Gastroesophageal sphincter (tissue), 4 donors: Measurements from ENCODE around the gene CFDP1. TPM values are rescaled to one million over a fixed set of nuclear protein-coding genes. Genes with fewer than 3 reads are reported as not detected.

Source experiments
- ATAC-seq: fragments of 150-250 bp; one replicate; pipeline ENCODE4 v1.9.1; 2016; ENCODE audit warnings: mild to moderate bottlenecking, moderate library complexity
- H3K27ac ChIP-seq, 4 donors: fragments of 200-600 bp; sonication (generic) in 3 of 4; 1 replicate in 3 of 4; 2 replicates in 1 of 4; pipeline ENCODE4 v1.5.1; 2016 to 2019
- H3K27me3 ChIP-seq: fragments of 200-600 bp; sonication (generic); one replicate; pipeline ENCODE4 v1.5.1; 2019
- H3K36me3 ChIP-seq, 2 donors: fragments of 200-600 bp; sonication (generic); one replicate each; pipeline ENCODE4 v1.5.1; 2019; ENCODE audit warnings: control low read depth in 1 of 2
- H3K4me1 ChIP-seq, 3 donors: fragments of 200-600 bp; sonication (generic); 1 replicate in 2 of 3; 2 replicates in 1 of 3; pipeline ENCODE4 v1.5.1; 2016 to 2019; ENCODE audit warnings: control low read depth in 2 of 3
- H3K4me3 ChIP-seq, 2 donors: fragments of 200-600 bp; sonication (generic); one replicate each; pipeline ENCODE4 v1.5.1; 2019; ENCODE audit warnings: mild to moderate bottlenecking in 1 of 2, moderate library complexity in 1 of 2
- H3K9me3 ChIP-seq, 3 donors: fragments of 200-600 bp; sonication (generic); one replicate each; pipeline ENCODE4 v1.5.1; 2017 to 2019; ENCODE audit warnings: control low read depth in 2 of 3
- EP300 ChIP-seq: sonication (generic); formaldehyde crosslinking; IDR thresholded peaks from one replicate; pipeline ENCODE4 v1.6.1; 2017; ENCODE audit warnings: antibody characterized with exemption, mild to moderate bottlenecking
- POLR2A ChIP-seq, 2 donors: fragments of 450-650 bp; IDR thresholded peaks; one replicate each; pipeline ENCODE4 v1.6.1; 2017; ENCODE audit warnings: antibody characterized with exemption in 2 of 2, mild to moderate bottlenecking in 2 of 2, moderate library complexity in 1 of 2
- POLR2AphosphoS5 ChIP-seq: sonication (generic); formaldehyde crosslinking; IDR thresholded peaks from one replicate; pipeline ENCODE4 v1.6.1; 2017; ENCODE audit warnings: antibody characterized with exemption
- WGBS, 2 donors: methylation state at CpG; one replicate each; pipeline ENCODE4 v1.1.5; 2018; ENCODE audit warnings: low coverage in 1 of 2; 5-methylcytosine and 5-hydroxymethylcytosine counted together
- small RNA-seq, 4 donors: library from RNA; depleted of rRNA; stranded (forward); fragments of <200 nt; gene quantifications; one replicate each; pipeline ENCODE3, GENCODE V24; 2016
- total RNA-seq, 4 donors: library from RNA; depleted of rRNA; stranded (reverse); fragments of >200 nt; gene quantifications; one replicate each; pipeline ENCODE4 v1.1.0, GENCODE V29; 2016
- TF ChIP-seq, protein P1 (sequence below), 4 experiments: fragments of 200-600 bp in 2 of 4; fragments of 450-650 bp in 2 of 4; sonication (generic) in 1 of 4; IDR thresholded peaks; one replicate each; pipeline ENCODE4 v1.5.1; 2017 to 2019; ENCODE audit warnings: antibody characterized with exemption in 4 of 4, mild to moderate bottlenecking in 2 of 4, moderate library complexity in 2 of 4

The CFDP1 gene
- total RNA-seq, 4 donors from 2014 or later, result 45.1 to 70.0 (median 50.0) TPM

DNA sequence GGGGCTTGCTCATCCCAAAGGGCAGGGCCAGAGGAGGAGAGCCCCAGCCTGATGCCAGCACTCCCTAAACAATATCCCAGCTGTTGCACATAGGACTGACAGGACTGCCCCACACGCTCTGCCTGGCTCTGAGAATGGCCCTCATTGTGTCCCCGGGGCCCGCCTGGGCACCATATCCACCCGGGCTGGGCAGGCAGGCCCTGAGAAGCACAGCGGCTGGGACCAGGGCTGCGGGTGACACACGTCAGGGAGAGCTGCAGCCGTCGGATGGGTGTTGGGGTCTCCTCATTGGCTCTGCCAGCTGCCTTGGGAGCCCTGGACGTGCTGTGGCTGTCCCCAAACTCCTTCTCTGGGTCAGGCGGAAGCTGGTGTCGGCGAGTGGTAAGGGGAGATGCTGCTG is 186.1 kb downstream of the CFDP1 start:
- H3K4me1 ChIP-seq, result peaks cover 12 to 96% (median 73%) of the 10 kb centered on the region in 3 donors
- TF ChIP-seq POLR2A (IDR thresholded peaks at IDR 0.05), result no peak
- no peak for TF ChIP-seq POLR2AphosphoS5
- TF ChIP-seq EP300, result no peak
- TF ChIP-seq, protein P1, sequence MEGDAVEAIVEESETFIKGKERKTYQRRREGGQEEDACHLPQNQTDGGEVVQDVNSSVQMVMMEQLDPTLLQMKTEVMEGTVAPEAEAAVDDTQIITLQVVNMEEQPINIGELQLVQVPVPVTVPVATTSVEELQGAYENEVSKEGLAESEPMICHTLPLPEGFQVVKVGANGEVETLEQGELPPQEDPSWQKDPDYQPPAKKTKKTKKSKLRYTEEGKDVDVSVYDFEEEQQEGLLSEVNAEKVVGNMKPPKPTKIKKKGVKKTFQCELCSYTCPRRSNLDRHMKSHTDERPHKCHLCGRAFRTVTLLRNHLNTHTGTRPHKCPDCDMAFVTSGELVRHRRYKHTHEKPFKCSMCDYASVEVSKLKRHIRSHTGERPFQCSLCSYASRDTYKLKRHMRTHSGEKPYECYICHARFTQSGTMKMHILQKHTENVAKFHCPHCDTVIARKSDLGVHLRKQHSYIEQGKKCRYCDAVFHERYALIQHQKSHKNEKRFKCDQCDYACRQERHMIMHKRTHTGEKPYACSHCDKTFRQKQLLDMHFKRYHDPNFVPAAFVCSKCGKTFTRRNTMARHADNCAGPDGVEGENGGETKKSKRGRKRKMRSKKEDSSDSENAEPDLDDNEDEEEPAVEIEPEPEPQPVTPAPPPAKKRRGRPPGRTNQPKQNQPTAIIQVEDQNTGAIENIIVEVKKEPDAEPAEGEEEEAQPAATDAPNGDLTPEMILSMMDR (IDR thresholded peaks at IDR 0.05), result no peak
- H3K36me3 ChIP-seq, result peaks cover 0 to 7% of the 10 kb centered on the region in 2 donors
- WGBS, 2 donors, result no CpG with 5 or more reads among the region's 13 CpGs
- H3K9me3 ChIP-seq, result no peaks in the 10 kb centered on the region
- peak overlapping the region; percentile 8 to 97 (median 94) for H3K27ac ChIP-seq
- no peaks in the 10 kb centered on the region for H3K27me3 ChIP-seq
- ATAC-seq, result no peak
- H3K4me3 ChIP-seq, result no peak overlapping the region

DNA sequence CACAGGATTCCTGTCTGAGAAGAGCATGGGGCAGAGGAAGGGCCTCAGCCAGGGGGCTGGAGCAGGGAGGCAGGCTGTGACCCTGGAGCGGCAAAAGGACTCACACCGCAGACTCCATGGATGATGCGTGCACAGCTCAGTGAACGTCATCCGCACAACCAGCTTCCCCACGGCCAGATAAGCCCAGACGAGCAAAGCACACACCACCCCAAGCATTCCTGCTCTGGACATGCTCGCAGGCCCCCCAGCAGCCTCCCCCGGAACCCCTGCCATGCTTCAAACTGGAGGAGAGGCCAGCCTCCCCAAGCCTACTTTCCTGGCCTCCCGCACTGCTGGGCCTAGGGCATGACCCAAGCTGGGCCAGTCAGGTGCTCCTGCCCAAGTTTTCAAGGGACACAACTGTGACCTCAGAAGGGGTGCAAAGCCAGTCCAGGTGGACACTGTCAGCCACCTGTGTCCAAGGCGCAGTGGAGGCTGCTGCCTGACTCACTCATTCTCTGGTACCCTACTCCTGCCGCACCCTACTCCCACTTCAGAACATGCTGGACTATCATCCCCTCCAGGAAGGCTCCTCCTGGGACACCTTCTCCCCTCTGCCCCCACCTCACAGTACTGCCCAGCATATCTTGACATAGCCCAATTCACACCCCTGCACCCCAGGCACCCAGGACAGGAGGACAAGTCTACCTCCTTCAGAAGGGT is 186.6 kb downstream of the CFDP1 start:
- 60% methylated on average over 1 of the region's 12 CpGs; no CpG with 5 or more reads in 1 of the 2 donors for WGBS, 2 donors
- Histone ChIP-seq H3K4me1 (peaks cover 12 to 90% (median 67%) of the 10 kb centered on the region in 3 donors), H3K9me3 (no peaks in the 10 kb centered on the region), H3K27ac (peak overlapping the region; percentile 92 to 97 (median 94)), H3K4me3 (no peak overlapping the region), H3K36me3 (peaks cover 0 to 13% of the 10 kb centered on the region in 2 donors), H3K27me3 (no peaks in the 10 kb centered on the region)
- no peak for TF ChIP-seq POLR2AphosphoS5
- TF ChIP-seq POLR2A (IDR thresholded peaks at IDR 0.05), result no peak
- TF ChIP-seq EP300, result no peak
- TF ChIP-seq, protein P1 (IDR thresholded peaks at IDR 0.05), result no peak
- no peak for ATAC-seq

DNA sequence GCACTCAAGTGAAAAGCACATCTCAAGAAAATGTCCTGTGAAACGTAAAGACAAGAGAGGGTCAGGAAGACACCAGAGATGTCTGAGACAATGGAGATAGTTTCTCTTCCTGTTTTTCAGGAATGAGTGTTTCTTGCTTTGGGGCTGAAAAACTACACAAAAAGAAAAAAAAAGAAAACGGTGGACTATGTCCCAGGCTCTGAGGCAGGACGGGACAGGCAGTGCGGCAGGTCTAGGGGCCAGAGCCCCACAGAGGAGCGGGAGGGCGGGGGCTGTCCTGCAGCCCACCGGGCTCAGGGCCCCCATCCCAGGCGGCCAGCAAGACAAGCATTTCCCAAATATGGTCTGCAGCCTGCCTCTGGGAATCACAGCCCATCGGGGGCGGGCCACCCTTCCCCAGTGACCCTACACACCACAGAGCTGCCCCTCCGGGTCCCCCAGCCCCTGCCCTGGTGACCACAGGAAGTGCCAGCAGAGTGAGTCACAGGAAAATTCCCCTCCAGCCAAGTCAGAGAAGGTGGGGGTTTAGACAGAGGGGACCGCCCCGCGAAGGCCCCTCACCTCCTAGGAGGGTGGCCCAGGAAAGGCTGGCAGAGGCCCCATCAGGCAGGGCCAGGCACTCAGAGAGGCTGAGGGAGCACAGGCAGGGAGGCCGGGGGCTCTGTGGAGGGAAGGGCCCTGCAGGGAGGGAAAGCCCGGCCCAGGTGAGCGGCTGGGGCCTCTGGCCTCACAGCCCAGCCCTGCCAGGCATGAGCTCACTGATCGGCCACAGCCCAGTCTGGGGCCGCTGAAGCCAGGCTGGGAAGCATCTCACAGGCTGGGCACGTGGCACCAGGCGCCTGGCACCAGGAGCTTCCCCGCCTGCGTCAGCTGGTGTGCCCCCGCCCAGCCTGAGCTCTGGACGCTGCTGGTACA is 188.2 kb downstream of the CFDP1 start:
- no peaks in the 10 kb centered on the region for H3K9me3 ChIP-seq
- peak overlapping the region; percentile 92 to 97 (median 94) for H3K27ac ChIP-seq
- H3K4me3 ChIP-seq, result peak overlapping the region in 1 of 2 donors; percentile 8
- no peaks in the 10 kb centered on the region for H3K27me3 ChIP-seq
- 17 to 25% methylated on average over 2 to 7 of the region's 25 CpGs for WGBS, 2 donors
- H3K36me3 ChIP-seq, result peaks cover 0 to 24% of the 10 kb centered on the region in 2 donors
- peaks cover 12 to 90% (median 66%) of the 10 kb centered on the region in 3 donors for H3K4me1 ChIP-seq
- peak; percentile 69 for TF ChIP-seq POLR2AphosphoS5
- TF ChIP-seq, protein P1 (IDR thresholded peaks at IDR 0.05), result no peak
- peak; percentile 91 for ATAC-seq

- TF ChIP-seq POLR2AphosphoS5 (no peak), EP300 (no peak), POLR2A (IDR thresholded peaks at IDR 0.05) (no peak)
- TF ChIP-seq, protein P1 (IDR thresholded peaks at IDR 0.05), result no peak
- Histone ChIP-seq H3K9me3 (no peaks in the 10 kb centered on the region), H3K27ac (peak overlapping the region; percentile 92 to 97 (median 94)), H3K27me3 (no peaks in the 10 kb centered on the region), H3K36me3 (peaks cover 0 to 24% of the 10 kb centered on the region in 2 donors), H3K4me3 (no peak overlapping the region), H3K4me1 (peaks cover 12 to 90% (median 66%) of the 10 kb centered on the region in 3 donors)
- 56 to 80% methylated on average over 2 to 3 of the region's 7 CpGs for WGBS, 2 donors
- ATAC-seq, result no peak
Measured at GRCh38 chr16:75244225-75244809, 189.0 kb downstream of the CFDP1 start.

Small RNA genes within 50 kb of the gene (small RNA-seq; reads per million reads assigned to genes)
- gene RF00598 (0 reads per million in 4 donors), gene RNU6-758P (0 reads per million in 4 donors)

Other genes starting within 250 kb of the CFDP1 start
- gene CTRB2, start 226.3 kb downstream of the CFDP1 start, total RNA-seq, result not detected
- not detected for gene CTRB1, start 214.5 kb downstream of the CFDP1 start, total RNA-seq
- gene BCAR1, start 181.9 kb downstream of the CFDP1 start, total RNA-seq, result 10 to 100 TPM; 34.6 to 63.7 (median 37.0) TPM
- 10 to 100 TPM in 3 of 4 donors, 1 to 10 TPM in 1; 9.8 to 21.8 (median 13.8) TPM for gene TMEM170A, start 31.2 kb upstream of the CFDP1 start, total RNA-seq
- gene CHST6, start 61.9 kb upstream of the CFDP1 start, total RNA-seq, result 1 to 10 TPM in 2 of 4 donors, under 1 TPM in 2; 0.62 to 3.2 (median 1.6) TPM
- gene CHST5, start 102.6 kb upstream of the CFDP1 start, total RNA-seq, result not detected
- gene TMEM231, start 122.7 kb upstream of the CFDP1 start, total RNA-seq, result 10 to 100 TPM in 1 of 4 donors, 1 to 10 TPM in 3; 7.2 to 12.0 (median 9.3) TPM
- gene GABARAPL2, start 132.9 kb upstream of the CFDP1 start, total RNA-seq, result 100 to 1,000 TPM in 1 of 4 donors, 10 to 100 TPM in 3; 87.4 to 118 (median 92.0) TPM
- gene ADAT1, start 189.8 kb upstream of the CFDP1 start, total RNA-seq, result 10 to 100 TPM; 27.2 to 38.7 (median 32.4) TPM
- gene KARS1, start 214.2 kb upstream of the CFDP1 start, total RNA-seq, result 100 to 1,000 TPM; 118 to 130 (median 121) TPM
- gene TERF2IP, start 214.3 kb upstream of the CFDP1 start, total RNA-seq, result 10 to 100 TPM; 64.3 to 82.2 (median 71.4) TPM
- gene CPHXL2, start 243.5 kb upstream of the CFDP1 start, total RNA-seq, result not detected